H1 (cell line): ENCODE measurements around the gene RAPGEF5.

Source experiments
- POLR2A ChIP-seq, 2 experiments: IDR thresholded peaks; 1 replicate in 1 of 2; 2 replicates in 1 of 2; pipeline ENCODE4 v1.6.1; 2011; ENCODE audit warnings: low read depth in 2 of 2, low read length in 2 of 2, mild to moderate bottlenecking in 2 of 2; ENCODE audit errors: control extremely low read depth in 1 of 2
- SAP30 ChIP-seq: fragments of 300-600 bp; sonication (generic); IDR thresholded peaks from 2 replicates; pipeline ENCODE4 v1.7.1; 2012; ENCODE audit warnings: low read length, moderate library complexity, mild to moderate bottlenecking, inconsistent platforms; ENCODE audit not compliant: insufficient read depth, insufficient replicate concordance
- SIX5 ChIP-seq: IDR thresholded peaks from 2 replicates; pipeline ENCODE4 v1.6.1; 2011; ENCODE audit warnings: mild to moderate bottlenecking, low read depth, low read length
- YY1 ChIP-seq: IDR thresholded peaks from 2 replicates; pipeline ENCODE4 v1.6.1; 2011; ENCODE audit warnings: low read depth, mild to moderate bottlenecking, low read length
- TF ChIP-seq, protein P1 (sequence below), 3 experiments: IDR thresholded peaks; 1 replicate in 2 of 3; 2 replicates in 1 of 3; pipeline versions ENCODE4 v1.5.1 to v1.6.1; 2011; ENCODE audit warnings: low read length in 3 of 3, mild to moderate bottlenecking in 3 of 3, inconsistent platforms in 2 of 3, low read depth in 1 of 3, moderate library complexity in 1 of 3; ENCODE audit not compliant: insufficient read depth in 1 of 3; ENCODE audit errors: control extremely low read depth in 1 of 3

DNA sequence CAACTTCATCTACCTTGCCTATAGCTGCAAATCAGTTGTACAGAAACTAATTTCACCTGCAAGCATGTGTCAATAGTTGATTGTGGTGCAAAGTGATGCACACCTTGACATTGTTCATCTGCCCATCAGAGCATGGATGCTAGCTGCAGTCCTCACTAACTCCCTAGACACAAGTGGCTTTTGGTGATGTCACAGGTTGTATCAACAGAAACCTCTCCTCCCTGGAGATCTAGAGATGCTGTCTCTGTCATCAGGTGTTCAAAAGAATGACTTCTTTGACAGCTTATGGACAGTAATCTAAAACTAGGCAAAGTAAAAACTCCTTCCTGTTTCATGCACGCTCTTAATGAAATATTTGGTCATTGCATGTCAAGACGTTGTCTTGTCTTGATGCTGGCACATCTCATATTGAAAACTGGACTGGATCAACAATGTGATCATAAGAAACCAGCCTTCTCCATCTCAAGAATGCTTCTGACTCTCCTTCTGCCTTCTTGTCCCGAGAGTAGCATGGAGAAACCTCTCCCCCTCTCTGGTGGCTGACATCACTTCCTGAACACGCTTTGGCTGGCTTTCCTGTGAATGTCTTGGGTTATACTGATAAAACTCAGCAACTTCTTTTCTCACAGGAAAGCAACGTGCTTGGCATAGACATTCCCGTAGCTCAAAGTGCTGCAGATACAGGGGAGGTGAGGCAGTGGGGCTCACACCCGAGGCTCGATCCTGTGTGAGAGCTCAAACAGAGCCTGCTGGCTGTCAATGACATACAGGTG is 235.1 kb downstream of the RAPGEF5 start:
- TF ChIP-seq SAP30 (no peak), POLR2A (IDR thresholded peaks at IDR 0.05; ENCODE audit: control extremely low read depth in 1 of 2, low read depth in 2 of 2, low read length in 2 of 2) (no peak), SIX5 (no peak), YY1 (no peak)
- TF ChIP-seq, protein P1, sequence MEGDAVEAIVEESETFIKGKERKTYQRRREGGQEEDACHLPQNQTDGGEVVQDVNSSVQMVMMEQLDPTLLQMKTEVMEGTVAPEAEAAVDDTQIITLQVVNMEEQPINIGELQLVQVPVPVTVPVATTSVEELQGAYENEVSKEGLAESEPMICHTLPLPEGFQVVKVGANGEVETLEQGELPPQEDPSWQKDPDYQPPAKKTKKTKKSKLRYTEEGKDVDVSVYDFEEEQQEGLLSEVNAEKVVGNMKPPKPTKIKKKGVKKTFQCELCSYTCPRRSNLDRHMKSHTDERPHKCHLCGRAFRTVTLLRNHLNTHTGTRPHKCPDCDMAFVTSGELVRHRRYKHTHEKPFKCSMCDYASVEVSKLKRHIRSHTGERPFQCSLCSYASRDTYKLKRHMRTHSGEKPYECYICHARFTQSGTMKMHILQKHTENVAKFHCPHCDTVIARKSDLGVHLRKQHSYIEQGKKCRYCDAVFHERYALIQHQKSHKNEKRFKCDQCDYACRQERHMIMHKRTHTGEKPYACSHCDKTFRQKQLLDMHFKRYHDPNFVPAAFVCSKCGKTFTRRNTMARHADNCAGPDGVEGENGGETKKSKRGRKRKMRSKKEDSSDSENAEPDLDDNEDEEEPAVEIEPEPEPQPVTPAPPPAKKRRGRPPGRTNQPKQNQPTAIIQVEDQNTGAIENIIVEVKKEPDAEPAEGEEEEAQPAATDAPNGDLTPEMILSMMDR (IDR thresholded peaks at IDR 0.05; ENCODE audit: control extremely low read depth in 1 of 3, insufficient read depth in 1 of 3, low read depth in 1 of 3, low read length in 3 of 3): no peak
